Bronchial epithelial cell (primary cell): ENCODE data around the gene MRPL43. TPM values are rescaled to one million over a fixed set of nuclear protein-coding genes. Genes with fewer than 3 reads are reported as not detected.

Experiments
- DNase-seq: peaks from one replicate; pipeline ENCODE4 v3.0.0-alpha.2; 2010; ENCODE audit warnings: low read depth
- FAIRE-seq: peaks from 2 replicates; lab custom pipeline; 2011; peaks lifted over from hg19 to GRCh38; lab: Jason Lieb, UNC
- H3K27me3 ChIP-seq: 2 replicates; pipeline ENCODE4 v1.5.1; 2011; ENCODE audit warnings: low read length; ENCODE audit not compliant: control insufficient read depth, insufficient read depth
- H3K36me3 ChIP-seq: 2 replicates; pipeline ENCODE4 v1.5.1; 2011; ENCODE audit warnings: low read length; ENCODE audit not compliant: control insufficient read depth, insufficient read depth
- H3K4me3 ChIP-seq: 2 replicates; pipeline ENCODE4 v1.5.1; 2011; ENCODE audit warnings: mild to moderate bottlenecking, low read depth, low read length, control low read depth
- total RNA-seq: library from RNA; depleted of rRNA; stranded (reverse); fragments of >200 nt; gene quantifications from 2 replicates; pipeline ENCODE4 v1.2.1, GENCODE V29; 2014
- TF ChIP-seq, protein P1 (sequence below): IDR thresholded peaks from 2 replicates; pipeline ENCODE4 v1.5.1; 2011; ENCODE audit warnings: mild to moderate bottlenecking, moderate library complexity, low read length, control low read depth, inconsistent platforms; ENCODE audit not compliant: insufficient read depth, severe bottlenecking

The MRPL43 gene
- total RNA-seq, 1 donor from 2014 or later: 73.5 TPM

DNA sequence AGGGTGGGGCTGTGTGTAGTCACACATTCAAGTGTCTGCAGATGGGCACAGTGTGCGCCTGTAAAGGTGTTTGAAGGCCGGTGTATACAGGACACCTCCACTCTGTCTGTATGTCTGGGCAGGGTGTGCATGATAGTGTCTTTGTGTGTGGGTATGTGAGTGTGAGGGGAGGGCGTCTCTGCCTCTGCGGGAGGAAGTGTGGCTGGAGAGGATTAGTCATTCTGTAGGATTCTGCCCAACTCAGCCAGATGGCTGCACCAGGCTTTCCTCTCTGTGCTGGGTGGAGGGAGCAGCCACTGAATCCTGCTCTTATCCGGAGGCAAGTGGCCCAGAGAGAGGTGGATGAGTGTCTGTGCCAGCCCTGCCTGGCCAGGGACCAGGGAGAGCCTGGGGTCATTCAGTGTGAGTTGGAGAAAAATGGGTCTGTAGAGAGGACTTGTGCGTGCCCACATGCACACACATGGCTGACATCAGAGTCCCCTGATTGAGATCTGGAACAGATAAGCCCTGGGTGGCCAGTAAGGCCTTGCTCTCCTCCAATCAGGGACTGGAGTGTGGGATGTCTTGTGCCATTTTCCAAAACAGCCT is 45.4 kb upstream of the MRPL43 start:
- DNase-seq: peak; percentile 79
- TF ChIP-seq, protein P1, sequence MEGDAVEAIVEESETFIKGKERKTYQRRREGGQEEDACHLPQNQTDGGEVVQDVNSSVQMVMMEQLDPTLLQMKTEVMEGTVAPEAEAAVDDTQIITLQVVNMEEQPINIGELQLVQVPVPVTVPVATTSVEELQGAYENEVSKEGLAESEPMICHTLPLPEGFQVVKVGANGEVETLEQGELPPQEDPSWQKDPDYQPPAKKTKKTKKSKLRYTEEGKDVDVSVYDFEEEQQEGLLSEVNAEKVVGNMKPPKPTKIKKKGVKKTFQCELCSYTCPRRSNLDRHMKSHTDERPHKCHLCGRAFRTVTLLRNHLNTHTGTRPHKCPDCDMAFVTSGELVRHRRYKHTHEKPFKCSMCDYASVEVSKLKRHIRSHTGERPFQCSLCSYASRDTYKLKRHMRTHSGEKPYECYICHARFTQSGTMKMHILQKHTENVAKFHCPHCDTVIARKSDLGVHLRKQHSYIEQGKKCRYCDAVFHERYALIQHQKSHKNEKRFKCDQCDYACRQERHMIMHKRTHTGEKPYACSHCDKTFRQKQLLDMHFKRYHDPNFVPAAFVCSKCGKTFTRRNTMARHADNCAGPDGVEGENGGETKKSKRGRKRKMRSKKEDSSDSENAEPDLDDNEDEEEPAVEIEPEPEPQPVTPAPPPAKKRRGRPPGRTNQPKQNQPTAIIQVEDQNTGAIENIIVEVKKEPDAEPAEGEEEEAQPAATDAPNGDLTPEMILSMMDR: no peak
- peak overlapping the region; percentile 54 for H3K4me3 ChIP-seq
- peaks cover 20% of the 10 kb centered on the region for H3K36me3 ChIP-seq
- FAIRE-seq: no peak
- no peaks in the 10 kb centered on the region for H3K27me3 ChIP-seq

DNA sequence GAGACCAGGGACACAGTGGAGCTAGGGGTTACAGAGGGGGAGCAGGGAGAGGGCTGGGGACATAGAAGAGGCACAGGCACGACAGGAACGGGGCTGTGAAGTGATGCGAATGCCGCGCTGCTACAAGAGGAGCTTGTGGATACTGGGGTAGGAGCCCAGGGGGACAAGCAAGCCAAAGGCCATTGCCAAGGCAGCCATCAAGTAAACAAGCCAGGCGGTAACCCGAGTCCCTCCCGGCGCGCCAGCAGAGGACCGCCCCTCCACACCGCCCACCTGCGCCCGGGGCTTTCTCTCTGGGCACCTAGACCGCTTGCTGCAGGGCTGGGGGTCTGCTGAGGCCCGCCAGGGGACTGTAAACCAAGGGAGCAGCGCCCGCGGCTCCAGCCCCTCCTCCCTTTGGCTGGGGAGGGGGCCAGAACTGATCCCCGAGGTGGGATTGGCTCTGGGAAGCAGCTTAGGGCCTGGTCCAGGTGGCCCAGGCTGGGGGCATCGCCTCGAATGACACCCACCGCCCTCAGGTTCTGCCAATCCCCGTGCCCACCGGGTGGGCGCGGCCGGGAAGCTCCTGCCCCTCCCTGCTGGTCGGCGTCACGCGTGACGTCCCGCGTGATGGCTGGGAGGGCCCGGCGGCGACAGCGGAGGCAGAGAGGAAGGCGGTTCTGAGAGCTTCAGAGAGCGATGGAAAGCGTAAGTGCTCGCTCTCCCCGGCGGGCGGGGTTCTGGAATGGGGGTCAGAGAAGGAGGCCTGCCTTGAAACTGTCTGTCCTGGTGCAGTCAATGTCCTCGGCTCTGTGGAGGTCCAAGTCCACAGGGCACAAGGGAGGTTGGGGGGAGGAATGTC is 44.7 kb upstream of the MRPL43 start:
- Histone ChIP-seq H3K36me3 (peaks cover 15% of the 10 kb centered on the region), H3K27me3 (no peaks in the 10 kb centered on the region), H3K4me3 (peak overlapping the region; percentile 54)
- FAIRE-seq: no peak
- no peak for DNase-seq
- TF ChIP-seq, protein P1: no peak

DNA sequence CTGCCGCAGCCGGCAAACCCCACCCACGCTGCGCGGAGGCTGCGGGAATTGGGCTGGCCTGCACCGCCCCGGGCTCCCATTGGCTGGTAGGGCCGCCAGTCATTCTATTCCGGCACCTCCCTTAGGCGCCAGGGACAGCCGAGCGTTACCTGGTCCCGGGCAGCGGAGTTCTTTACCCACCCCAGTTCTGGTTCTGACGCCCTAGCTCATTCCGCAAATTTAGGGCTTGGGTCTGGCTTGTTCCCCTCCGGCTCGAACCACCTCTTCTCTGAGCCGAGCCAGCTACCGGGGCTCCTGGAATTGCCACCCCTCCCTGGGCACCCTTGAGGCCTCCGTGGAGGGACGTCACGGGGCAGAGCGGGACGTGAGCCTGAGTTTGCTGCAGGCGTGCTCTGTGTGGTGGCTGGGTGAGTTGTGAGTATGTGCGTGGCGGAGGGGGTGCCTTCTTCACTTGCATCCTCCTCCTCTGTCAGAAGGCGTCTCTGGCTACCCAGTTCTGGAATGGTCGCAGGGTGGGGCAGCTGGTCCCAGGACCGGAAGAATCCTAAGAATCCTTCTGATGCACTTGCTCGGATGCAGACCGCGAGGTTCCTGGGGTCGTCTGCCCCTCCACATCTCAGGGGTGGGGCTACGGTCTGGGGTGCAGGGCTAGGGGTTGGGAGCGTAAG is 44.0 kb upstream of the MRPL43 start, which contains the start of the genes PDZD7 and SFXN3:
TSS of gene PDZD7 (minus strand) at position 2 of the 668 bp plus-strand sequence. CDS start 910 bp downstream, outside the sequence.
TSS of gene SFXN3 (plus strand) at position 107 of the 668 bp plus-strand sequence. CDS start 3,461 bp downstream, outside the sequence.
- FAIRE-seq: no peak
- Histone ChIP-seq H3K27me3 (no peaks in the 10 kb centered on the region), H3K36me3 (peaks cover 9% of the 10 kb centered on the region), H3K4me3 (peak within 1 kb of the TSS; percentile 54)
- peak; percentile 83 for DNase-seq
- TF ChIP-seq, protein P1: no peak

DNA sequence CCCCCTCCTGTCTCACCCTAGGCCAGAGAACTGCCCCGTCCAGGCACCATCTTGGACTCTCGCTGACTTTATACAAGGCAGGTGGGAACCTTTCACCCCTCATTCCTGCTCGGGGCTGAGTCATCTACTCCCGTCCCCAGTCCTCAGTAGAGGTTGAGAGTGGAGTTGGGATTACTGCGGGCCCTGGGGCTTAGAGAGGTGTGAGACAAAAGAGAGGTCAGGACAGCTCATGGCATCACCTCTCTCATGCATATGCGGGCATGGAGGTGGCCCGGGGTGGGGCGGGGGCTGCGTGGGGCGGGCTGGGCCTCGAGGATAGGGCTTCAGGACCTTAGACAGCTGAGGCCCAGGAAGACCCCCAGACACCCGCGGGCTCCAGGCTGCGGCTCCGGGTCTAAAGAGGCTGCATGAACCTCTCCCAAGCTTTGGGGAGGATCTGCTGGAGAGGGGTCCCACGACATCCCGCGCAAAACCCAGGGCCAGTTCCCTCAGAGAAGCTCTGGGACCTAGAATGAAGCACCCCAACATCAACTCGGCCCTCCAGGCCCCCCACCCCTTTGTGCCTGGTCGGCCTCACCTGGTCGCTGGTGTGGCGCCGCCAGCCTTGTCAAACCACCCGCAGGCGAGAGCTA is 43.3 kb upstream of the MRPL43 start:
- peaks cover 4% of the 10 kb centered on the region for H3K36me3 ChIP-seq
- no peak for FAIRE-seq
- H3K27me3 ChIP-seq: no peaks in the 10 kb centered on the region
- no peak for DNase-seq
- TF ChIP-seq, protein P1: no peak
- peak overlapping the region; percentile 54 for H3K4me3 ChIP-seq

DNA sequence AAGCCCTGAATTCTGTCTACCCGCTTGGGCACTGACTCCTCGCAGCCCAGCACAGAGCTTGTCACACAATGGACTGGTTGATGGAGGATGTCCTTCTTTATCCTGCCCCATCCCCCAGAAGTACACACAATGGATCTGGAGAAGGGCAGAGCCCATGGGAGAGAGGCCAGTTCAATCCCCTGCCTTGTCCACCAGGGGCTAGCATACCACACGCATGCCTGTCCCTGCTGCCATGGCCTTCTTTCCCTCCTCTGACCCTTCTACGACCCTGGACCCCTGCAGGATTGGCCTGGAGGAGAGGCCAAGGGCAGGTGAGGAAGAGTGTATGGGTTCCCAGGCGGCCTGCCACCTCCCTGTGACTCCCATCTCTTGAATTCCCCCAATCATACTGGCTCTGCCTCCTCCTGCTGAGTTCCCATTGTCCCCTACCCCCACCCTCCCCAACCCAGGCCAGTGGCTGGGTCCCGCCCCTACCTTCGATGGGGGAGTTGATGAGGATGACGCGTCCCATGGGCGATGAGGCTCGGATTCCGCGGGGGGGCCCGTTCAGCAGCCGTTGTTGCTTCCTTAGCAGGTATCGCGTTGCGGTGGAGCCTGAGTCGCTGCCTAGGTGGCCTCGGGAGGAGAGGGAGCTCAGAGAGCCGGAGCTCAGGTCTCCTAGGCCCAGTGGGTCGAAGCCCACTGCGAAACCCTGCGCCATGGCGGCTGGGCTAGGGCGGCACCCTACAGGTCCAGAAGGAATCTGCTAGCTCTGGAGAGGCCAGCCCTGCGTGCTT is 42.4 kb upstream of the MRPL43 start:
- TF ChIP-seq, protein P1: peak; percentile 25
- Histone ChIP-seq H3K36me3 (no peaks in the 10 kb centered on the region), H3K4me3 (no peak overlapping the region), H3K27me3 (no peaks in the 10 kb centered on the region)
- FAIRE-seq (no peak), DNase-seq (no peak)
